ENCODE data around the gene PRR12.

Gene PRR12

GRCh38 chr19:49652551-49653465, 61.8 kb downstream of the PRR12 start:
- TF ChIP-seq SUZ12 (IDR thresholded peaks at IDR 0.05) = no peak
- TF ChIP-seq NFRKB (IDR thresholded peaks at IDR 0.05) = no peak
- no peak for TF ChIP-seq ARNT (IDR thresholded peaks at IDR 0.05)
- TF ChIP-seq L3MBTL2 (conservative IDR thresholded peaks at IDR 0.05) = no peak
- no peak for TF ChIP-seq ELF4 (IDR thresholded peaks at IDR 0.05)
- no peak for TF ChIP-seq LEF1 (IDR thresholded peaks at IDR 0.05; ENCODE audit: borderline replicate concordance)
- no peak for DNase-seq (ENCODE audit: extremely low spot score)
- CTCF ChIA-PET = no interaction called here
- POLR2A ChIA-PET = interaction anchor here (1.2 to 5.2 kb wide), 2 partner anchors 10 to 12 kb away, joined by 3 to 27 read pairs; partner anchors contain the start of genes RRAS and SCAF1

GRCh38 chr19:49653466-49653806, 62.5 kb downstream of the PRR12 start:
- TF ChIP-seq ELF4 (IDR thresholded peaks at IDR 0.05) = no peak
- no peak for TF ChIP-seq HDGF (IDR thresholded peaks at IDR 0.05; ENCODE audit: borderline replicate concordance)
- TF ChIP-seq NFRKB (IDR thresholded peaks at IDR 0.05) = no peak
- no peak for TF ChIP-seq FOXM1 (IDR thresholded peaks at IDR 0.05; ENCODE audit: borderline replicate concordance)
- no peak for TF ChIP-seq ZNF384 (IDR thresholded peaks at IDR 0.05)
- TF ChIP-seq L3MBTL2 (conservative IDR thresholded peaks at IDR 0.05) = no peak
- no peak for TF ChIP-seq ARNT (IDR thresholded peaks at IDR 0.05)
- TF ChIP-seq FOXK2 (IDR thresholded peaks at IDR 0.05) = no peak
- TF ChIP-seq TARDBP (IDR thresholded peaks at IDR 0.05) = no peak
- TF ChIP-seq SUZ12 (IDR thresholded peaks at IDR 0.05) = no peak
- no peak for TF ChIP-seq FOXA1 (IDR thresholded peaks at IDR 0.05)
- no peak for TF ChIP-seq PKNOX1 (IDR thresholded peaks at IDR 0.05)
- TF ChIP-seq LEF1 (IDR thresholded peaks at IDR 0.05; ENCODE audit: borderline replicate concordance) = no peak
- no peak for TF ChIP-seq CTBP1 (IDR thresholded peaks at IDR 0.05; ENCODE audit: borderline replicate concordance)
- TF ChIP-seq BHLHE40 (IDR thresholded peaks at IDR 0.05; ENCODE audit: borderline replicate concordance) = no peak
- TF ChIP-seq SP1 (IDR thresholded peaks at IDR 0.05) = no peak

GRCh38 chr19:49654581-49654980, 63.6 kb downstream of the PRR12 start:
- POLR2A ChIA-PET = interaction anchor here (1.7 to 5.2 kb wide), 2 partner anchors 10 to 14 kb away, joined by 6 to 27 read pairs; partner anchors contain the start of genes RRAS and SCAF1
- TF ChIP-seq BHLHE40 (IDR thresholded peaks at IDR 0.05; ENCODE audit: borderline replicate concordance) (no peak), ELF4 (IDR thresholded peaks at IDR 0.05) (no peak), FOXM1 (IDR thresholded peaks at IDR 0.05; ENCODE audit: borderline replicate concordance) (no peak), LEF1 (IDR thresholded peaks at IDR 0.05; ENCODE audit: borderline replicate concordance) (no peak), HDGF (IDR thresholded peaks at IDR 0.05; ENCODE audit: borderline replicate concordance) (no peak), ARNT (IDR thresholded peaks at IDR 0.05) (no peak), PKNOX1 (IDR thresholded peaks at IDR 0.05) (no peak), SUZ12 (IDR thresholded peaks at IDR 0.05) (no peak), FOXA1 (IDR thresholded peaks at IDR 0.05) (no peak), ZNF384 (IDR thresholded peaks at IDR 0.05) (no peak)
- CTCF ChIA-PET = no interaction called here
- DNase-seq (ENCODE audit: extremely low spot score) = no peak

More at GRCh38 chr19:49653466-49653806, 62.5 kb downstream of the PRR12 start:
- DNase-seq (ENCODE audit: extremely low spot score) = no peak
- ChIA-PET CTCF (no interaction called here), POLR2A (interaction anchor here (1.2 to 5.2 kb wide), 2 partner anchors 10 to 13 kb away, joined by 3 to 27 read pairs; partner anchors contain the start of genes RRAS and SCAF1)

- ChIA-PET CTCF (no interaction called here), POLR2A (interaction anchor here (0.5 to 5.2 kb wide), 6 partner anchors 8 to 65 kb away, joined by 3 to 27 read pairs (median 3); partner anchors contain the start of genes RRAS and SCAF1)
- TF ChIP-seq NFRKB (IDR thresholded peaks at IDR 0.05) (no peak), LEF1 (IDR thresholded peaks at IDR 0.05; ENCODE audit: borderline replicate concordance) (no peak), PKNOX1 (IDR thresholded peaks at IDR 0.05) (no peak), TARDBP (IDR thresholded peaks at IDR 0.05) (no peak), CTBP1 (IDR thresholded peaks at IDR 0.05; ENCODE audit: borderline replicate concordance) (no peak), SUZ12 (IDR thresholded peaks at IDR 0.05) (no peak), FOXM1 (IDR thresholded peaks at IDR 0.05; ENCODE audit: borderline replicate concordance) (no peak)
- no peak for DNase-seq (ENCODE audit: extremely low spot score)
These were observed 64.8 kb downstream of the PRR12 start for GRCh38 chr19:49655570-49656455.

- POLR2A ChIA-PET = interaction anchor here (1.7 to 5.2 kb wide), 2 partner anchors 8 to 16 kb away, joined by 6 to 27 read pairs; partner anchors contain the start of genes RRAS and SCAF1
These were observed 65.6 kb downstream of the PRR12 start for GRCh38 chr19:49656456-49657109.

More at GRCh38 chr19:49656456-49657109, 65.6 kb downstream of the PRR12 start:
- no peak for TF ChIP-seq PKNOX1 (IDR thresholded peaks at IDR 0.05)
- TF ChIP-seq ARNT (IDR thresholded peaks at IDR 0.05) = no peak
- TF ChIP-seq CTBP1 (IDR thresholded peaks at IDR 0.05; ENCODE audit: borderline replicate concordance) = no peak
- no peak for TF ChIP-seq LEF1 (IDR thresholded peaks at IDR 0.05; ENCODE audit: borderline replicate concordance)
- TF ChIP-seq BHLHE40 (IDR thresholded peaks at IDR 0.05; ENCODE audit: borderline replicate concordance) = no peak
- no peak for TF ChIP-seq L3MBTL2 (conservative IDR thresholded peaks at IDR 0.05)
- no peak for TF ChIP-seq SP1 (IDR thresholded peaks at IDR 0.05)
- DNase-seq (ENCODE audit: extremely low spot score) = no peak
- CTCF ChIA-PET = no interaction called here
